Measurements from ENCODE around the gene N4BP2L2.

DNA sequence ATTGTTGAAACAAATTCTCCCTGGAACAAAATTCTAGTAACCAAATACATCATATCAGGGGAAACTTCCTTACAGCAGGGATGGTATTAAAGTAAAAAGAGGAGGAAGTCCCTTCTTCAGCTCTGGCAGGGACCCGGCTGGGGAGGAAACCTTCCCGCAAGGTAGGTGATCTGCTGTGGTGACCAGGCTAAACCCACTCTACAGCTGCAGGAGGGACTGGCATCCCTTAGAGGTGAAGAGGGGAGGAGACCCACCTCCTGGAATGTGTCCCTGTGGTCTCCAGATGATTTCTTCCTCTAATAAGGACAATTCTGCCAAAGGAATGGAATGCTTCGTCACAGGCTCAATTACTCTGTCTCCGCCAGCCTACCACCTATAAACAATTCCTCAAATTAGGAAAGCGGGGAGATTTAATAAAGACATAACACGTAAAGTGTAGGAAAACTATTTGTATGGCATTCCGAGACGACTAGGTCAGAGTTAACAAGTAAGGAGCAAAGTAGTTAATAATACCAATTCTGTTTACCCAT is 47.0 kb upstream of the N4BP2L2 start:
- TF ChIP-seq, protein P1, sequence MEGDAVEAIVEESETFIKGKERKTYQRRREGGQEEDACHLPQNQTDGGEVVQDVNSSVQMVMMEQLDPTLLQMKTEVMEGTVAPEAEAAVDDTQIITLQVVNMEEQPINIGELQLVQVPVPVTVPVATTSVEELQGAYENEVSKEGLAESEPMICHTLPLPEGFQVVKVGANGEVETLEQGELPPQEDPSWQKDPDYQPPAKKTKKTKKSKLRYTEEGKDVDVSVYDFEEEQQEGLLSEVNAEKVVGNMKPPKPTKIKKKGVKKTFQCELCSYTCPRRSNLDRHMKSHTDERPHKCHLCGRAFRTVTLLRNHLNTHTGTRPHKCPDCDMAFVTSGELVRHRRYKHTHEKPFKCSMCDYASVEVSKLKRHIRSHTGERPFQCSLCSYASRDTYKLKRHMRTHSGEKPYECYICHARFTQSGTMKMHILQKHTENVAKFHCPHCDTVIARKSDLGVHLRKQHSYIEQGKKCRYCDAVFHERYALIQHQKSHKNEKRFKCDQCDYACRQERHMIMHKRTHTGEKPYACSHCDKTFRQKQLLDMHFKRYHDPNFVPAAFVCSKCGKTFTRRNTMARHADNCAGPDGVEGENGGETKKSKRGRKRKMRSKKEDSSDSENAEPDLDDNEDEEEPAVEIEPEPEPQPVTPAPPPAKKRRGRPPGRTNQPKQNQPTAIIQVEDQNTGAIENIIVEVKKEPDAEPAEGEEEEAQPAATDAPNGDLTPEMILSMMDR (IDR thresholded peaks at IDR 0.05; ENCODE audit: extremely low read depth in 1 of 2, insufficient read depth in 1 of 2, low read depth in 1 of 2, low read length in 2 of 2), result no peak
- TF ChIP-seq POLR2A (IDR thresholded peaks at IDR 0.05; ENCODE audit: low read depth, low read length), result no peak
